ENCODE measurements around the gene CPNE5. TPM values are rescaled to one million over a fixed set of nuclear protein-coding genes. Genes with fewer than 3 reads are reported as not detected.
"Not testable (repeated sequence)": the region's sequence is repeated elsewhere in the genome, so short reads cannot be mapped to it uniquely, and the experiment has no call there.

Gene CPNE5
- polyA plus RNA-seq, 4 donors = 12.5 to 14.8 (median 13.3) TPM

GRCh38 chr6:36714511-36714910, 124.7 kb downstream of the CPNE5 start:
- DNase-seq (ENCODE audit: low read depth in 4 of 4, low spot score in 3 of 4) = no peak

GRCh38 chr6:36713846-36714245, 125.4 kb downstream of the CPNE5 start:
- no peak for DNase-seq (ENCODE audit: low read depth in 4 of 4, low spot score in 3 of 4)

GRCh38 chr6:36712816-36713215, 126.4 kb downstream of the CPNE5 start:
- DNase-seq (ENCODE audit: low read depth in 4 of 4, low spot score in 3 of 4) = no peak

GRCh38 chr6:36706339-36706738, 132.9 kb downstream of the CPNE5 start:
- no peak for DNase-seq (ENCODE audit: low read depth in 4 of 4, low spot score in 3 of 4)

GRCh38 chr6:36704961-36705577, 134.2 kb downstream of the CPNE5 start:
- not testable (repeated sequence) for DNase-seq (ENCODE audit: low read depth in 4 of 4, low spot score in 3 of 4)

GRCh38 chr6:36703982-36704381, 135.3 kb downstream of the CPNE5 start:
- no peak for DNase-seq (ENCODE audit: low read depth in 4 of 4, low spot score in 3 of 4)

GRCh38 chr6:36703081-36703606, 136.1 kb downstream of the CPNE5 start:
- no peak for DNase-seq (ENCODE audit: low read depth in 4 of 4, low spot score in 3 of 4)

GRCh38 chr6:36702656-36703055, 136.6 kb downstream of the CPNE5 start:
- DNase-seq (ENCODE audit: low read depth in 4 of 4, low spot score in 3 of 4) = no peak

GRCh38 chr6:36701401-36701991, 137.7 kb downstream of the CPNE5 start:
- DNase-seq (ENCODE audit: low read depth in 4 of 4, low spot score in 3 of 4) = no peak

GRCh38 chr6:36700831-36701230, 138.4 kb downstream of the CPNE5 start:
- DNase-seq (ENCODE audit: low read depth in 4 of 4, low spot score in 3 of 4) = no peak

- no peak for DNase-seq (ENCODE audit: low read depth in 4 of 4, low spot score in 3 of 4)
Measured at GRCh38 chr6:36700071-36700812, 139.0 kb downstream of the CPNE5 start.

GRCh38 chr6:36699348-36699747, 139.9 kb downstream of the CPNE5 start:
- no peak for DNase-seq (ENCODE audit: low read depth in 4 of 4, low spot score in 3 of 4)

GRCh38 chr6:36698871-36699271, 140.4 kb downstream of the CPNE5 start:
- no peak for DNase-seq (ENCODE audit: low read depth in 4 of 4, low spot score in 3 of 4)

- no peak for DNase-seq (ENCODE audit: low read depth in 4 of 4, low spot score in 3 of 4)
Measured at GRCh38 chr6:36698196-36698595, 141.0 kb downstream of the CPNE5 start.

GRCh38 chr6:36697481-36697903, 141.8 kb downstream of the CPNE5 start, which contains the start of gene RAB44:
TSS of gene RAB44 (plus strand) at chr6:36697826. CDS start at chr6:36704236, 6,410 bp downstream.
- no peak for DNase-seq (ENCODE audit: low read depth in 4 of 4, low spot score in 3 of 4)

- no peak for DNase-seq (ENCODE audit: low read depth in 4 of 4, low spot score in 3 of 4)
Measured at GRCh38 chr6:36695414-36695813, 143.8 kb downstream of the CPNE5 start.

- DNase-seq (ENCODE audit: low read depth in 4 of 4, low spot score in 3 of 4) = no peak
Measured at GRCh38 chr6:36694616-36695015, 144.6 kb downstream of the CPNE5 start.

- DNase-seq (ENCODE audit: low read depth in 4 of 4, low spot score in 3 of 4) = no peak
Measured at GRCh38 chr6:36692861-36693702, 146.2 kb downstream of the CPNE5 start.

- no peak for DNase-seq (ENCODE audit: low read depth in 4 of 4, low spot score in 3 of 4)
Measured at GRCh38 chr6:36692220-36692619, 147.0 kb downstream of the CPNE5 start.

- DNase-seq (ENCODE audit: low read depth in 4 of 4, low spot score in 3 of 4) = no peak
Measured at GRCh38 chr6:36691612-36692011, 147.6 kb downstream of the CPNE5 start.

- DNase-seq (ENCODE audit: low read depth in 4 of 4, low spot score in 3 of 4) = no peak
Measured at GRCh38 chr6:36691011-36691410, 148.2 kb downstream of the CPNE5 start.
